ENCODE data around the gene RIMBP2. TPM values are rescaled to one million over a fixed set of nuclear protein-coding genes. Genes with fewer than 3 reads are reported as not detected.

RIMBP2 gene
- polyA plus RNA-seq, 1 donor (not counting 4 experiments of a cell fraction or from before 2014, with no cell fraction given): 0.16 TPM

DNA sequence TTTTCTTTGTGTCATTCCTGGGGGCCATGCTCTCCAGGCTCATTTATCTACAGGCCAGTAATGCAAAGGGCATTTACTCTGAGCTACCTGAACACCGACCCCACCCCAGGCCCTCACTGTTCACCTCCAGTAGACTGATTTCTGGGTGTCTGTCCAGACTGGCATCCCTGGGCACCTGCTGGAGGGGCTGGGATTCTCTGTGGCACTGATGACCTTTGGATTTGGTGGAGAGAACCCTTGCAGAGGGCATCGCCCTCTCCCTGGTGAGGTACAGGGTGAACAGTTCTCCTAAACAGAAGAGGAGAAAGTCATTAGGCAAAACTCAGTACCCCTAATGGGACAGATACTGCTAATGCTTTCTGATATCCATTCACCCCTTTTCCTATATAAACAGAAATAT, 27.1 kb upstream of the RIMBP2 start:
- Histone ChIP-seq H2AFZ (ENCODE audit: control insufficient read depth, low read length) (no peak overlapping the region), H3K9me1 (ENCODE audit: control insufficient read depth, extremely low read depth, insufficient read depth, low read length) (no peaks in the 10 kb centered on the region), H3K27ac (ENCODE audit: control insufficient read depth, insufficient read depth, low read length) (no peak overlapping the region), H3K27me3 (ENCODE audit: control insufficient read depth, extremely low read depth, insufficient read depth, low read length) (no peaks in the 10 kb centered on the region), H3K79me2 (ENCODE audit: control insufficient read depth, insufficient read depth, low read length) (no peaks in the 10 kb centered on the region), H4K20me1 (ENCODE audit: control insufficient read depth, extremely low read depth, insufficient read depth, low read length) (no peaks in the 10 kb centered on the region), H3K4me2 (ENCODE audit: control insufficient read depth, extremely low read depth, insufficient read depth, low read depth, low read length) (no peak overlapping the region), H3K4me1 (ENCODE audit: control insufficient read depth, extremely low read depth, insufficient read depth, low read length) (peaks cover 2% of the 10 kb centered on the region), H3K4me3 (ENCODE audit: control insufficient read depth in 2 of 3, extremely low read depth in 1 of 3, insufficient read depth in 2 of 3, low read depth in 1 of 3, low read length in 3 of 3) (no peak overlapping the region), H3K36me3 (ENCODE audit: control insufficient read depth in 2 of 2, extremely low read depth in 1 of 2, insufficient read depth in 2 of 2, low read length in 2 of 2) (no peaks in the 10 kb centered on the region), H3K9me3 (ENCODE audit: control insufficient read depth, low read depth, low read length) (no peaks in the 10 kb centered on the region), H3K9ac (ENCODE audit: control insufficient read depth, extremely low read depth, insufficient read depth, low read length) (no peak overlapping the region)
- DNase-seq (ENCODE audit: low read depth, low spot score): no peak
- dilution Hi-C loops (cut with MboI; ENCODE audit: extremely low pct_ligation_motif_present, low sequenced_read_pairs): loop anchor here (25.0 kb wide), 1 partner anchor 356 kb away; no protein-coding TSS in a partner anchor
- no peak for FAIRE-seq
- TF ChIP-seq, protein P1, sequence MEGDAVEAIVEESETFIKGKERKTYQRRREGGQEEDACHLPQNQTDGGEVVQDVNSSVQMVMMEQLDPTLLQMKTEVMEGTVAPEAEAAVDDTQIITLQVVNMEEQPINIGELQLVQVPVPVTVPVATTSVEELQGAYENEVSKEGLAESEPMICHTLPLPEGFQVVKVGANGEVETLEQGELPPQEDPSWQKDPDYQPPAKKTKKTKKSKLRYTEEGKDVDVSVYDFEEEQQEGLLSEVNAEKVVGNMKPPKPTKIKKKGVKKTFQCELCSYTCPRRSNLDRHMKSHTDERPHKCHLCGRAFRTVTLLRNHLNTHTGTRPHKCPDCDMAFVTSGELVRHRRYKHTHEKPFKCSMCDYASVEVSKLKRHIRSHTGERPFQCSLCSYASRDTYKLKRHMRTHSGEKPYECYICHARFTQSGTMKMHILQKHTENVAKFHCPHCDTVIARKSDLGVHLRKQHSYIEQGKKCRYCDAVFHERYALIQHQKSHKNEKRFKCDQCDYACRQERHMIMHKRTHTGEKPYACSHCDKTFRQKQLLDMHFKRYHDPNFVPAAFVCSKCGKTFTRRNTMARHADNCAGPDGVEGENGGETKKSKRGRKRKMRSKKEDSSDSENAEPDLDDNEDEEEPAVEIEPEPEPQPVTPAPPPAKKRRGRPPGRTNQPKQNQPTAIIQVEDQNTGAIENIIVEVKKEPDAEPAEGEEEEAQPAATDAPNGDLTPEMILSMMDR (optimal IDR thresholded peaks at IDR 0.05 in 1 of 3, IDR thresholded peaks at IDR 0.05 in 1 of 3, conservative IDR thresholded peaks at IDR 0.05 in 1 of 3; ENCODE audit: extremely low read depth in 1 of 3, insufficient read depth in 2 of 3, low read length in 3 of 3): no peak
- no peak for TF ChIP-seq EZH2 (IDR thresholded peaks at IDR 0.05; ENCODE audit: low read length)

DNA sequence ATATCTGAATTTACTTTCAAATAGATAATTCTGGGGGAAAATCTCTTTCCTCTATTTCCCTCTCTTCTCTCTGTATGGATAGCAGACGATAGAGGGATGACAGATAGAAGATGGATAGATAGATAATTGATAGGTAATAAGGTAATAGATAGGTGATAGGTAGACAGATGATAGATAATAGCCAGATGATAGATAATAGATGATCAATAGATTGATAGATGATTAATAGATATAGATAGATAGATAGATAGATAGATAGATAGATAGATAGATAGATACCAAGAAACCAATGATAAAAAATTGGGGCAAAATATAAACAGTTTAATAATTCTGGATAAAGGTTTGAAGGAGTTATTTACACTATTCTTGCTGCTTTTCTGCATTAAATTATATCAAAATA, 26.6 kb upstream of the RIMBP2 start:
- Histone ChIP-seq H3K36me3 (ENCODE audit: control insufficient read depth in 2 of 2, extremely low read depth in 1 of 2, insufficient read depth in 2 of 2, low read length in 2 of 2) (no peaks in the 10 kb centered on the region), H3K4me1 (ENCODE audit: control insufficient read depth, extremely low read depth, insufficient read depth, low read length) (no peaks in the 10 kb centered on the region), H3K4me2 (ENCODE audit: control insufficient read depth, extremely low read depth, insufficient read depth, low read depth, low read length) (no peak overlapping the region), H3K4me3 (ENCODE audit: control insufficient read depth in 2 of 3, extremely low read depth in 1 of 3, insufficient read depth in 2 of 3, low read depth in 1 of 3, low read length in 3 of 3) (no peak overlapping the region), H3K9me1 (ENCODE audit: control insufficient read depth, extremely low read depth, insufficient read depth, low read length) (no peaks in the 10 kb centered on the region), H3K9me3 (ENCODE audit: control insufficient read depth, low read depth, low read length) (no peaks in the 10 kb centered on the region), H3K9ac (ENCODE audit: control insufficient read depth, extremely low read depth, insufficient read depth, low read length) (no peak overlapping the region), H4K20me1 (ENCODE audit: control insufficient read depth, extremely low read depth, insufficient read depth, low read length) (no peaks in the 10 kb centered on the region), H3K27me3 (ENCODE audit: control insufficient read depth, extremely low read depth, insufficient read depth, low read length) (no peaks in the 10 kb centered on the region), H3K27ac (ENCODE audit: control insufficient read depth, insufficient read depth, low read length) (no peak overlapping the region), H2AFZ (ENCODE audit: control insufficient read depth, low read length) (no peak overlapping the region), H3K79me2 (ENCODE audit: control insufficient read depth, insufficient read depth, low read length) (no peaks in the 10 kb centered on the region)
- TF ChIP-seq, protein P1 (optimal IDR thresholded peaks at IDR 0.05 in 1 of 3, IDR thresholded peaks at IDR 0.05 in 1 of 3, conservative IDR thresholded peaks at IDR 0.05 in 1 of 3; ENCODE audit: extremely low read depth in 1 of 3, insufficient read depth in 2 of 3, low read length in 3 of 3): no peak
- TF ChIP-seq EZH2 (IDR thresholded peaks at IDR 0.05; ENCODE audit: low read length): no peak
- FAIRE-seq (no peak), DNase-seq (ENCODE audit: low read depth, low spot score) (no peak)
- dilution Hi-C loops (cut with MboI; ENCODE audit: extremely low pct_ligation_motif_present, low sequenced_read_pairs): loop anchor here (25.0 kb wide), 1 partner anchor 355 kb away; no protein-coding TSS in a partner anchor
